CD1c-positive myeloid dendritic cell (primary cell): ENCODE data around the gene PADI4.
A peak's percentile ranks its signal among the peaks of the same experiment; 100 is the strongest.

Experiments
- DNase-seq: peaks from one replicate; pipeline ENCODE4 v3.0.0-alpha.2; 2016; ENCODE audit errors: extremely low spot score

PADI4 gene, protein sequence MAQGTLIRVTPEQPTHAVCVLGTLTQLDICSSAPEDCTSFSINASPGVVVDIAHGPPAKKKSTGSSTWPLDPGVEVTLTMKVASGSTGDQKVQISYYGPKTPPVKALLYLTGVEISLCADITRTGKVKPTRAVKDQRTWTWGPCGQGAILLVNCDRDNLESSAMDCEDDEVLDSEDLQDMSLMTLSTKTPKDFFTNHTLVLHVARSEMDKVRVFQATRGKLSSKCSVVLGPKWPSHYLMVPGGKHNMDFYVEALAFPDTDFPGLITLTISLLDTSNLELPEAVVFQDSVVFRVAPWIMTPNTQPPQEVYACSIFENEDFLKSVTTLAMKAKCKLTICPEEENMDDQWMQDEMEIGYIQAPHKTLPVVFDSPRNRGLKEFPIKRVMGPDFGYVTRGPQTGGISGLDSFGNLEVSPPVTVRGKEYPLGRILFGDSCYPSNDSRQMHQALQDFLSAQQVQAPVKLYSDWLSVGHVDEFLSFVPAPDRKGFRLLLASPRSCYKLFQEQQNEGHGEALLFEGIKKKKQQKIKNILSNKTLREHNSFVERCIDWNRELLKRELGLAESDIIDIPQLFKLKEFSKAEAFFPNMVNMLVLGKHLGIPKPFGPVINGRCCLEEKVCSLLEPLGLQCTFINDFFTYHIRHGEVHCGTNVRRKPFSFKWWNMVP

DNA sequence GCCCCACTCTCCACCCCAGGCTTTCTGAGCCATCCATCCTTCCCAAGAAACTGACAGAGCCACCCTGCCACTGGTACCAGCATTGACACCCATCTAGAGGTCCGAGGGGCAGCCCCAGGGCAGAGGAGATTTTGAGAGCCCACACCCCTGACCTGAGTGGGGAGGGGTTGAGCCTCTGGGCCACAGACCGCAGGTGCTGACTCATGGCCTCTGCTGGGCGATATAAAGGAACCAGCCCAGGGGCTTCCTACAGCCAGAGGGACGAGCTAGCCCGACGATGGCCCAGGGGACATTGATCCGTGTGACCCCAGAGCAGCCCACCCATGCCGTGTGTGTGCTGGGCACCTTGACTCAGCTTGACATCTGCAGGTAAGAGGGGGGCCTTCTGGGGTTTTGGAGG is at the start of gene PADI4:
Gene PADI4 (plus strand): TSS at position 252 of the 400 bp plus-strand sequence. CDS start 26 bp downstream, at position 278.
- peak; percentile 48 for DNase-seq

DNA sequence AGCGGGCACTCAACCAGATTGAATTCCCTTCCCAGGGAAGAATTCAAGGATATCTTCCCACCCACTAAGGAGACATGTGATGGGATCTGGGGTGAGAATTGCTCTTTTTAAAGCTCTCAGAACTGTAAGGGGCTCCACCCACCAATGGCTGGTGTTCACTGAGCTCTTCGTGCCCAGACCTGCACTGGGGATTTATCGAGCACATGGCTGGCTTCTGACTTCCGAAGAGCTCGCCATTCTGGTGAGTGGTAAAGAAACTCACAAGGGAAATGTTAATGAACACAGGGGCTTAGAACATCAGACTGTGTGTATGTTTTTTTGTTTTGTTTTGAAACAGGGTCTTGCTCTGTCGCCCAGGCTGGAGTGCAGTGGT is 49.3 kb upstream of the PADI4 start:
- no peak for DNase-seq

DNA sequence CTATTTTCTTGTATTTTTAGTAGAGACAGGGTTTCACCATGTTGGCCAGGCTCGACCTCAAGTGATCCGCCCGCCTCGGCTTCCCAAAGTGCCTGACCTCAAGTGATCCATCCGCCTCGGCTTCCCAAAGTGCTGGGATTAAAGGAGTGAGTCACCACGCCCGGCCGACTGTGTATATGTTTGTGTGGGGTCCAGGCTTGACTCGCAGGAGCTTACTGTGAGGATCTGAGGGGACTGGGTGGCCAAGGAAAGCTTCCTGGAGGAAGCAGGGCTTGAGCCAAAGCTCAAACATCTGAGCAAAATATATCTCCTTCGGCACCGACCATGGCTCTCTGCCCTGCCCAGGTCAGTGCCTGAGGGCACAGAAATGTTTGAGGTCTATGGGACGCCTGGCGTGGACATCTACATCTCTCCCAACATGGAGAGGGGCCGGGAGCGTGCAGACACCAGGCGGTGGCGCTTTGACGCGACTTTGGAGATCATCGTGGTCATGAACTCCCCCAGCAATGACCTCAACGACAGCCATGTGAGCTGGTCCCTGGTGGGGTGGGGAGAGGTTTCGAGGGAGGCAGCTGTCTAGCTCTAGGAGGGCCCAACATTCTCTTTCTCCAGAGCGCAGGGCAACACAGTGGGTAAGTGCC is 48.6 kb upstream of the PADI4 start:
- DNase-seq: no peak

DNA sequence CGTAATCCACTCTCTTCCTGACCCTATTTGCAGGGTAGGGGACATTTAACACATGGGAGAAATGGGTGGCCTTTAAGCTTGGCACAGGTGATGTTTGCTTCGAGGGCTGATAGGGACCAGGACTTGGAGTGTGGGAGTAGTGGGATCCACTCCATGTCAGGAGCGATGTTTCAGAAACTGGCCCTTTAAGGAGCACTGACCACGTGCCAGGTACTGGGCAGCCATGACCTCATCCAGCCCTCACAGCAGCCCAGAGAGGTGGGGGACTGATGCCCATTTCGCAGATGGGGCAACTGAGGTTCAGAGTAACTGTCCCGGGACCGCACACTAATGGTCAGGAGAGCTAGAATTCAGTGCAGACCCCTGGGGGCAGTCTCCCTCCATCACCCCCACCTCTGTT is 47.7 kb upstream of the PADI4 start:
- DNase-seq: no peak

DNA sequence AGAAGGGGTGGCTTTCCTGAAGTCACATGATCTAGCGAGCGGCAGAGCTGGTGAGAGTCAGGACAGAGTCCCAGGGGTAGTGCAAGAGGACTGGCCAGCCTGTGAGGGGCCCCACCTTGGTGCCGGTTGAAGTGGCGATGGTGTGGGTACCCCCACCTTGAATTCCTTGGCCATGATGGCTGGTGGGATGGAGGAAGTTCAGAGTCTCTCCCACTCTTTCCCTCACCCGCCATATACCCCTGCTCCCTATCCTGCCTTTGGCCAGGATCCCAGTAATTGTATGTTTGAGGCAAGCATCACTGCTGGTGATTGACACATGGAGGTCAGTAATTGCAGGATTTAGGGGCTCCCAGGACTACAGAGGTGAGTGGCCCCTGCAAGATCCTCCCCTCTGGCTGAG is 47.3 kb upstream of the PADI4 start:
- DNase-seq: no peak

DNA sequence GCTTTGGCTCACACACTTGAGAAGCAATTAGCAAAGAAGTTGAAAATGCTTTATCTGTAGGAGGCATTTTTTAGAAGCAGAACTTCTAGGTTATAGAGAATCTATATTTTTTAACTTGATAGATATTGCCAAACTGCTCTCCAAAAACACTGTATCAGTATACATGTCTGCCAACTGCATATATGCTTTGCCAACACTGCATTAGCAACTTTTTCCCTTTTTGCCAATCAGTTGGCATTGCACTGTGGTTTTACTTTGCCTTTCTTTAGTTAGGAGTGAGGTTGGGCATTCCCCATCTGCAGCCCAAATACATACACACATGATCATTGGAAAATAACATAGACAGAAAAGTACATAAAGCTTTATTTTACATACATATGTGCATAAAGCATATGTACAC is 44.1 kb upstream of the PADI4 start:
- no peak for DNase-seq

DNA sequence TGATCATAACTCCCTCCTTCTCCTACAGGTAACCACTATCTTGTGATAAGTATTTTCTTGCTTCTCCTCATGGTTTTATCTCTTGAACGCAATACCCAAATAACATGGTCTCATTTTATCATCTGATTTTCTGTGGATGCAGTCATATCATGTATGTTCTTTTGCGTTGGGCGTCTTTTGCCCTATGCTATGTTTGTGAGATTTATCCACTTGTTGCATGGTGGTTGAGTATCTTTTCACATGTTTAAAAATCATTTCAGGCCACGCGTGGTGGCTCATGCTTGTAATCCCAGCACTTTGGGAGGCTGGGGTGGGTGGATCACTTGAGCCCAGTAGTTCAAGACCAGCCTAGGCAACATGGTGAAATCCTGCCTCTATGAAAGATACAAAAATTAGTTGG is 43.5 kb upstream of the PADI4 start:
- DNase-seq: no peak

DNA sequence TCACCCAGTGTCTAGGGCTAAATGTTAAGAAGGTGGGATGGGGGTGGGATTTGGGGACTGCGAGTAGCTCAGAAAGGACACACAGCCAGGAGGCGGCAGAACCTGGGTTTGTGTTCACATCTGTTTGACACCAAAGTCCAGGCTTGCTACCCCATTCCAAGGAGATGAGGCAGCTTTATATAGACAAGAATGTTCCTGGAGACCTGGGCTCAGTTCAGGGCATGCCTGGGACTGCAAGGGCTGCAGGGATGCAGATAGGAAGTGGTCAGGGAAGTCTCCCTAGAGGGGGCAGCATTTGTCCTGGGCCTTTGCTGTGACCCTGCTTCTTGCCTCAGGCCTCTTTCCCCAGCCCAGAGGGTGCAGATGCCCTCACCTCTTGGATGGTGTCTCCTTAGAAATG is 42.8 kb upstream of the PADI4 start:
- no peak for DNase-seq

DNA sequence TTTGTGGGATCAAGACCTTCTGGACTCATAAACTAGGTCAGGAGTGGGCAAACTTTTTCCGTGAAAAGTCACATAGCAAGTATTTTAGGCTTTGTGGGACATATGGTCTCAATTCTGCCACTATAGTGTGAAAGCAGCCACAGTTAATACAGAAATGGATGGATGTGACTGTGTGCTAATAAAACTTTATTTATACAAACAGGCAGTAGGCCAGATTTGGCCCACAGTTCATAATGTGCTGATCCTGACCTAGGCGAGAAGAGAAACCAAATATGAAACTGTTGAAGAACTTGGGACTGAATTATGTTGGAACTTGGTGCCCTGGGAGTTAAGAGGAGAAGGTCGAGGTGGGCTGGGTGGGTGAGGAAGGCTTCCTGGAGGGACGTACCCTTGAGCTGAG is 42.0 kb upstream of the PADI4 start:
- DNase-seq: no peak

DNA sequence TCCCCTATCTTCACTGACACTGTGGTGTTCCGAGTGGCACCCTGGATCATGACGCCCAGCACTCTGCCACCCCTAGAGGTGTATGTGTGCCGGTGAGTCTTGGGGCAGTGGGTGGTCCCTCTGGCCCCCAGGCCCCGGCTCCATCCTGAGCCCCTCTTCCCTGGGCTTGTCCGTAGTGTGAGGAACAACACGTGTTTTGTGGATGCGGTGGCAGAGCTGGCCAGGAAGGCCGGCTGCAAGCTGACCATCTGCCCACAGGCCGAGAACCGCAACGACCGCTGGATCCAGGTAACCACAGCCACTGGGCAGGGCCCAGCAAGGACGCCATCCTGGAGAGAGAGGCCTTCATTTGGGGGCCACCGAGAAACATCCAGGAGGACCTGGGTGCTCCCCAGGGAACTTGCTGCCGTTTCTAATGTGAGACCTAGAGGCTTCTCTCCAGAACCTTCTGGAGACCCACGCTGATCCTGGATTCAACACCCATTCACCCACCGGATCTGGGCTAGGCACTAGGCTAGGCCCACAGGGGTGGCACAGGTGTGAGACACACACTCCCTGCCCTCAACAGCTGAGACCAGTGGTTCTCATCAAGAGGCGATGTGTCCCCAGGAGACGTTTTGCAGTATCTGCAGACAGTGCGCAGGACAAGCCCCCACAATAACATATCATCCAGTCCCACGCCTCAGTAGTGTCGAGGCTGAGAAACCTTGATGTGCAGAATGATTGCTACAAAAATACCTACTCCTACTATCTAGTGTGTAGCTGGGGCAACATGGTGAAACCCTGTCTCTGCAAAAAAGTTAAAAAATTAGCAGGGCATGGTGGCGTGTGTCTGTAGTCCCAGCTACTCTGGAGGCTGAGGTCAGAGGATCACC is 36.9 kb upstream of the PADI4 start:
- no peak for DNase-seq

DNA sequence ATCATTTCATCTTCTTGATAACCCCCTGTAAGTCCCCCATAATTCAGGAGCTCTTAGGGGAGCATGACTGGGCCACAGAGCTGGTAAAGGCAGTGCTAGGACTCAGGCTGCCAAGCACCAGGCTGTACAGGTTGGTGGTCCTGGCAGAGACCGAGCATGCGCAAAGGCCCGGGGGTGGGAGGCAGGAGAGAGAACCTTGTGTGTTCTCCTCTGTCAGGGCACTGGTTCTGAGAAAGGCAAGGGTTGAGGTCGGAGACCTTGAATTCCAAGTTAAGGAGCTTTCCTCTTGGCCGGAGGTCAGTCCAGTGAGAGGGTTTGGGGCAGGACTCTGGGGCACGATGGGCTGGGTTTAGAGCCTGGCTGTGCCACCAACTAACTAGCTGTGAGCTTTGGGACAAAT is 35.9 kb upstream of the PADI4 start:
- DNase-seq: no peak

DNA sequence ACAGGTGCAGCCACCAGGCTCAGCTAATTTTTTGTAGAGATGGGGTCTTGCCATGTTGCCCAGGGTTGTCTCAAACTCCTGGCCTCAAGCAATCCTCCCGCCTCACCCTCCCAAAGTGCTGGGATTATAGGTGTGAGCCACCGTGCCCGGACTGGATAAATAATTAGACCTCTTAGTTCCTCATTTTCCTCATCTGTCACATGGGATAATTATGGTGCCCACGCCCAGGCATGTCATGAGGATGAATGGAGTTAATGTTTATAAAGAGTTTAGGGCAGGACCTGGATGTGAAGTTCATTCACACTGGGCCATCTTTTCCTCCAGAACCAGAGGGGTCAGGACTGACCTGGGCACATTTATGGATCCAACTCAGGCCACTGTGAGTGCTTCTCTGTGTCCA is 35.4 kb upstream of the PADI4 start:
- no peak for DNase-seq

DNA sequence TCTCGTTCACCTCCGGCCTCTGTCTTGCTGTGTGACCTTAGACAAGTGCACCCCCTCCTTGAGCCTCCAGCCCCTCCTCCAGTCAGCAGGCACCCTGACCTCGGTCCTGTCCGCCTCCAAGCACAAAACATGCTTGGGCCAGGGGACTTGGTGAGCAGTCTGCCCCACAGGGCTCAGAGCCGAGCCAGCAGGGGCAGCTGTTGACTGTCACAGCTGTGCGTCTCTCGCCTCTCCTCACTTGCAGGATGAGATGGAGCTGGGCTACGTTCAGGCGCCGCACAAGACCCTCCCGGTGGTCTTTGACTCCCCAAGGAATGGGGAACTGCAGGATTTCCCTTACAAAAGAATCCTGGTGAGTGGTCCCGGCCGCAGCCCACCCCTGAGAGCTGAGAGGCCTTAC is 34.9 kb upstream of the PADI4 start:
- DNase-seq: no peak

DNA sequence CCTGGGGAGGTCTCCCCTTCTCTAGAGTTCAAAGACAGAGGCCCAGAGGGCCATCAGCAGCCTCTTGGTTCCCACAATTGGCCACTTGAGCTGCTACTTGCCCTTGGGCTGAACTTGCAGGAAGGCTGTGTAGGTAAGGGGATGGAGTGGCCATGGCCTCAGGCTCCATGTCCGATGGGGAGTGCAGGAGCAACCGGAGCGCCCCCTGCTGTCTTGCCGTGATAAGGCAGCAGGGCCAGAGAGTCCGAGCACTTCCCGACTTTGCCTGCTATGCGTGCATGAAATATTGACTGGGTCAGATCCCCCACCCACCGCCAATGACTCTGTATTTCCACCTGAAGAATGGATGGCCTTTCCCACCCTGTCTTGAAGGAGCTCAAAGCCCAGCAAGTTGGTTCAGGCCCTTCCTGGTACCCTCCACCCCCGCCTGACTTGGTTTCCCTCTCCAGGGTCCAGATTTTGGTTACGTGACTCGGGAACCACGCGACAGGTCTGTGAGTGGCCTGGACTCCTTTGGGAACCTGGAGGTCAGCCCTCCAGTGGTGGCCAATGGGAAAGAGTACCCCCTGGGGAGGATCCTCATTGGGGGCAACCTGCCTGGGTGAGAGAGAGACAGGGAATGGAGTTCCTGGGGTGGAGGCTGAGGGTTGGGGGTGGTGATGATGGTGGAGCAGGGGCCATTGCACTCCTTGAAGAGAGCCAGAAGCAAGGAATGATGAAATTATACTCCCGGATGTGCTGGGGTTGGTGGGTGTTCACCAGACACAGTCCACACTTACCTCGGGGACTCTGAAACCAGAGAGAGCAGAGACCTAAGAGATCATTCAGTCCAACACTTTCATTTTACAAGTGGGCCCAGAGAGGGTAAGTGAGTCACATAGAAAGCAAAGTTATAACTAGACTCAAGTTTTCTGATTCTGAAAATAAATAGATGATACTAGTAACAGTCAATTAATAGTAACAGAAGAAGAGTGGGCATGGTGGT is 33.5 kb upstream of the PADI4 start:
- DNase-seq: peak; percentile 48

DNA sequence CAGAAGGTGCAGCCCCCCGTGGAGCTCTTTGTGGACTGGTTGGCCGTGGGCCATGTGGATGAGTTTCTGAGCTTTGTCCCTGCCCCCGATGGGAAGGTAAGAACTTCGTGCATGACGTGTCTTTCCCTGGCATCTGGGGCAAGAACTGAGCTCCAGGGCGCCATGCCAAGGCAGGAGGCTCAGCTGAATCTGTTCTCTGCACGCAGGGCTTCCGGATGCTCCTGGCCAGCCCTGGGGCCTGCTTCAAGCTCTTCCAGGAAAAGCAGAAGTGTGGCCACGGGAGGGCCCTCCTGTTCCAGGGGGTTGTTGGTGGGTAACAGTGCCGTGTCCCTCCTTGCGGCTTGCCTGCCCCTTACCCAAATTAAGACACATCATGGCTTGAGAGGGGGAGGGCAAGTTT is 31.4 kb upstream of the PADI4 start:
- DNase-seq: peak; percentile 53

DNA sequence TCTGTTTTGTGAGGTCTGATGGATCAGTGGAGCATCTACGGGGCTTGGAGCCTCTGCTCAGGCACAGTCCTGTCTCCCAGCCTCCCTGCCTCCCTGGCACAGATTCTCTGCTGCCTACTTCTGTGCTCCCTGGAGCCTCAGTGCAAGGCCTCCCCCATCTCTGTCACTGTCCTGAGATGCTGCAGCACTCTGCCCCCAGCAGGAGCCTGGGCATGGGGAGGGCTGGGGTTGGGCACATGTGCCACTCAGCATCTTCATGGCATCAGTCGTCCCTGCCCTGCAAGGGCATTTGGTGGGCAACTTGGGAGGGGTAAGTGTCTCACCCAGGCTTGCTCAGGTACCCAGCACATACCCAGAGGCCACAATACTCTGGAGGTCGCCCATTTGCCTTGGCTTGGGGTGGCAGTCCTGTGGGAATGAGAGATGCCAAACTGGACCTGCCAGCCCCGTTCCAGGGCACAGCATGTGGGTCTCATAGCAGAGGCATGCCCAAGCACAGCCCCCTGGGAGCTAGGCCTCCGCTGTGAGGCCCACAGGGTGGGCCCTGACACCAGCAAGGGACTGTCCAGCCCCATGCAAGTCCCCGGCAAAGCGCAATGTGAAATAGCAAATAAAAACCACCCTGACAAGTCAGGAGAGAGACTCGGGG is 30.4 kb upstream of the PADI4 start:
- DNase-seq: no peak

DNA sequence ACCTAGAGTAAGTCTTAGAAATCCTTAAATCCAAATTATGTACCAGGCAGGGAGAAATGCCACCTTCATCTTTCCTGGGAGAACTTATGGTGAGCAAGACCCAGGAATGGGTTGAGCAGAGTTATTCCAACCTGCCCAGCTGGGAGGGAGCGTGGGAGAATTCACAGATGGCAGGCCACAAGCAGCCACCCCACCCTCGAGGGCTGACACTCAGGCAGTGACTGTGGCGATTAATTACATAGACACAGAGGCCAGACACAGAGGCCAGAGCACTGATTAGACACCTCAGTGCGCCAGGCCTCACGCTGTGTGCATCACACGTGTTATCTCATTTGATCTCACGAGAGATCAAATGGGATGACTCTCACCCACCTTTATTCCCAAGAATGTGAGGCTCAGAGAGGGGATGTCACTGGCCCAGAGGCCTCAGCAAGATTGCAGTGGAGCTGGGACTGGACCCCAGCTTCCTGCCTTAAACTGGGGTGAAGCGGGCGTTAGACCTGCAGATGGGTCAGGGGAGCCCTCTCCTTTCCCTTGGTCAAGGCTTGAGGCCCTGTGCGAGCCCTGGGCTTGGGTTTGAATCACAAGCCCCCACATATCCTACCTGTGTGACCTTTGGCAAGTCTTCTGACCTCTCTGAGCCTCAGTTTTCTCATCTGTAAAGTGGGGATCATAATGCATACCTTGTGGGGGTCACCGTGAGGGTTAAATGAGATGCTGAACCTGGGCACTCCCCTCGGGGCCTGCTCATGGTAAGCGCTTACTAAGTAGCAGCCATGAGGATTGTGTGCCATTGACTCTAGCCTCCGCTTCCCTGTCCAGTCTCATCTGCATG is 28.8 kb upstream of the PADI4 start:
- no peak for DNase-seq

DNA sequence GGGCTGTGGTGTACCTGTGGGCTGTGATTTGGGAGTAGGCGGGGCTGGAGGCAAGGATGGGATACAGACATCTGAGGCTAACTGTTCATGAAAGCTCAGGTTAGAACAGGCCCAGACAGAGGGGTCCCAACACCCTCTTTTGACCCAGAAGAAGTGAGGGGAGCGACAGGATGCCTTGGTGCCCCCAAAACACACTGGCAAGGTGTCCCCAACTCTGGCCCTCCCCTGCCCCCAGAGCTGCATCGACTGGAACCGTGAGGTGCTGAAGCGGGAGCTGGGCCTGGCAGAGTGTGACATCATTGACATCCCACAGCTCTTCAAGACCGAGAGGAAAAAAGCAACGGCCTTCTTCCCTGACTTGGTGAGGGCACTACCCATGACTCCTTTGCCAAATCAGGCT is 27.6 kb upstream of the PADI4 start:
- no peak for DNase-seq

DNA sequence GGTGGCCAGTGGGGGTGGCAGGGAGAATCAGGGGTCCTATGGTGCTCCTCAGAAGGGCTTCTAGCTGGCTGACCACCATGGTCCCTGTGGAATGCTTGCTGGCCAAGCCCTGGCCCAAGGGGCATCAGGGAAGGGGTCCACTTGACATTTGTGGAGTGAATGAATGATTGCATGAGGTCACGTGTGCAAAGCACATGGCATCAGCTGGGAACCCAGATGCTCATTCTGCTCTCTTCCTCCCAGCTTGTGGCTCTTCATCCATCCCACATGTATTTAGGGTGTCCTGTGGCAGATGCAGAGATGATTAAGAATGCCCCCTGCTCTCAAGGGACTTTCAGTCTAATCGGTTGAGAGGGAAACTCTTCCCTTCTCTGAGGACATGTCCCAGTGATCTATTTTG is 27.1 kb upstream of the PADI4 start:
- no peak for DNase-seq
